Measurements from ENCODE around the gene REEP6.

DNA sequence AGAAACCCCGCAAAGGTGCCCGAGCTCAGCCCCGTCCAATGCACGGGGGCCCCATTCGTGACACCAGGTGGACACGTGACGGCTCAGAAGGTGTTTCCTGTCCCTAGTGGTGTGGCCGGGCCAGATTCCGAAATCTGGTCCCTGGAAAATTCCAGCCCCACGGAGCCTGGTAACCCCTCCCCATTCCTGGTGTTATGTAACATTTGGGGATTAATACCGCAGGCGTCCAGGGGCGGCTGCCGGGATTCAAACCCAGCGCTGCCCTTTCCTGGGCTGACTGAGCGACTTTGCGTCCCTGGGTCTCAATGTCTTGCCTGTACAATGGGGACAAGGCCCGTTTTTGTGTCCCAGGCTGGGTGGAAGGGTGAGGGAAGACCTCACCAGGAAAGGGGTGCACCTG is 31.9 kb downstream of the REEP6 start:
- TF ChIP-seq, protein P1, sequence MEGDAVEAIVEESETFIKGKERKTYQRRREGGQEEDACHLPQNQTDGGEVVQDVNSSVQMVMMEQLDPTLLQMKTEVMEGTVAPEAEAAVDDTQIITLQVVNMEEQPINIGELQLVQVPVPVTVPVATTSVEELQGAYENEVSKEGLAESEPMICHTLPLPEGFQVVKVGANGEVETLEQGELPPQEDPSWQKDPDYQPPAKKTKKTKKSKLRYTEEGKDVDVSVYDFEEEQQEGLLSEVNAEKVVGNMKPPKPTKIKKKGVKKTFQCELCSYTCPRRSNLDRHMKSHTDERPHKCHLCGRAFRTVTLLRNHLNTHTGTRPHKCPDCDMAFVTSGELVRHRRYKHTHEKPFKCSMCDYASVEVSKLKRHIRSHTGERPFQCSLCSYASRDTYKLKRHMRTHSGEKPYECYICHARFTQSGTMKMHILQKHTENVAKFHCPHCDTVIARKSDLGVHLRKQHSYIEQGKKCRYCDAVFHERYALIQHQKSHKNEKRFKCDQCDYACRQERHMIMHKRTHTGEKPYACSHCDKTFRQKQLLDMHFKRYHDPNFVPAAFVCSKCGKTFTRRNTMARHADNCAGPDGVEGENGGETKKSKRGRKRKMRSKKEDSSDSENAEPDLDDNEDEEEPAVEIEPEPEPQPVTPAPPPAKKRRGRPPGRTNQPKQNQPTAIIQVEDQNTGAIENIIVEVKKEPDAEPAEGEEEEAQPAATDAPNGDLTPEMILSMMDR (conservative IDR thresholded peaks at IDR 0.05 in 1 of 2, IDR thresholded peaks at IDR 0.05 in 1 of 2; ENCODE audit: low read depth in 1 of 2, low read length in 2 of 2): no peak
- TF ChIP-seq EZH2 (IDR thresholded peaks at IDR 0.05; ENCODE audit: low read length, missing control alignments): no peak
